Fibroblast of lung (primary cell): ENCODE data around the gene SDR42E1.

Source experiments
- CTCF ChIP-seq, 2 donors: IDR thresholded peaks in 1 of 2; conservative IDR thresholded peaks in 1 of 2; 1 replicate in 1 of 2; 2 replicates in 1 of 2; pipeline ENCODE4 v1.5.1; 2011 to 2012; ENCODE audit warnings: low read length in 2 of 2, control low read depth in 1 of 2, inconsistent platforms in 1 of 2, low read depth in 1 of 2, mild to moderate bottlenecking in 1 of 2
- EZH2 ChIP-seq: IDR thresholded peaks from 2 replicates; pipeline ENCODE4 v1.5.1; 2012; ENCODE audit warnings: low read length, control low read depth, mild to moderate bottlenecking; ENCODE audit errors: missing control alignments

- TF ChIP-seq CTCF (conservative IDR thresholded peaks at IDR 0.05 in 1 of 2, IDR thresholded peaks at IDR 0.05 in 1 of 2; ENCODE audit: low read depth in 1 of 2, low read length in 2 of 2) (no peak), EZH2 (no peak)
Measured at GRCh38 chr16:81946206-81946605, 65.1 kb downstream of the SDR42E1 start.
